Fibroblast of the aortic adventitia (primary cell): Measurements from ENCODE around the gene MRPL36. TPM values are rescaled to one million over a fixed set of nuclear protein-coding genes. Genes with fewer than 3 reads are reported as not detected.
A peak's percentile ranks its signal among the peaks of the same experiment; 100 is the strongest.

Experiments used
- DNase-seq: peaks from one replicate; pipeline ENCODE4 v3.0.0-alpha.2; 2010; ENCODE audit warnings: low read depth
- H3K4me3 ChIP-seq: 2 replicates; pipeline ENCODE4 v1.5.1; 2011; ENCODE audit warnings: low read depth, mild to moderate bottlenecking, control low read depth, low read length, moderate library complexity
- CTCF ChIP-seq: IDR thresholded peaks from 2 replicates; pipeline ENCODE4 v1.5.1; 2011; ENCODE audit warnings: mild to moderate bottlenecking, low read length, control low read depth, inconsistent platforms; ENCODE audit not compliant: insufficient read depth
- total RNA-seq: library from RNA; depleted of rRNA; stranded (reverse); fragments of >200 nt; gene quantifications from 2 replicates; pipeline ENCODE4 v1.2.3, GENCODE V29; 2012; ENCODE audit warnings: low replicate concordance

MRPL36 gene
- total RNA-seq, 1 donor, result 47.9 TPM

- TF ChIP-seq CTCF, result no peak
- H3K4me3 ChIP-seq, result no peak overlapping the region
- DNase-seq, result peak; percentile 43
Observed at GRCh38 chr5:1780614-1780930, 19.1 kb downstream of the MRPL36 start.

- DNase-seq, result no peak
- H3K4me3 ChIP-seq, result no peak overlapping the region
- TF ChIP-seq CTCF, result no peak
Observed at GRCh38 chr5:1779782-1780613, 19.6 kb downstream of the MRPL36 start.

GRCh38 chr5:1779021-1779680 lies 20.5 kb downstream of the MRPL36 start:
- H3K4me3 ChIP-seq, result no peak overlapping the region
- no peak for DNase-seq
- TF ChIP-seq CTCF, result no peak

- DNase-seq, result no peak
- TF ChIP-seq CTCF, result no peak
- H3K4me3 ChIP-seq, result no peak overlapping the region
Observed at GRCh38 chr5:1778138-1779020, 21.3 kb downstream of the MRPL36 start.

GRCh38 chr5:1777281-1778137 lies 22.1 kb downstream of the MRPL36 start:
- no peak for TF ChIP-seq CTCF
- no peak overlapping the region for H3K4me3 ChIP-seq
- DNase-seq, result no peak

GRCh38 chr5:1776831-1777230 lies 22.8 kb downstream of the MRPL36 start:
- no peak overlapping the region for H3K4me3 ChIP-seq
- TF ChIP-seq CTCF, result no peak
- DNase-seq, result no peak
